Thyroid gland (tissue), 4 donors: ENCODE data around the gene CTSE. TPM values are rescaled to one million over a fixed set of nuclear protein-coding genes. Genes with fewer than 3 reads are reported as not detected.

Experiments used
- DNase-seq, 2 donors: peaks; one replicate each; pipeline ENCODE4 v3.0.0-alpha.2; 2019
- H3K27ac ChIP-seq, 3 donors: fragments of 200-600 bp; sonication (generic); 1 replicate in 2 of 3; 2 replicates in 1 of 3; pipeline ENCODE4 v1.5.1; 2016 to 2019; ENCODE audit warnings: mild to moderate bottlenecking in 1 of 3, moderate library complexity in 1 of 3
- H3K27me3 ChIP-seq: fragments of 200-600 bp; sonication (generic); one replicate; pipeline ENCODE4 v1.5.1; 2019
- H3K36me3 ChIP-seq, 2 donors: fragments of 200-600 bp; sonication (generic); one replicate each; pipeline ENCODE4 v1.5.1; 2016 to 2019
- H3K4me1 ChIP-seq, 2 donors: fragments of 200-600 bp; sonication (generic); one replicate each; pipeline ENCODE4 v1.5.1; 2017 to 2019
- H3K4me3 ChIP-seq, 3 donors: fragments of 200-600 bp; sonication (generic); replicated peaks in 1 of 3; 1 replicate in 2 of 3; 2 replicates in 1 of 3; pipeline ENCODE4 v1.5.1; 2016; ENCODE audit warnings: mild to moderate bottlenecking in 1 of 3
- H3K9me3 ChIP-seq: fragments of 200-600 bp; sonication (generic); one replicate; pipeline ENCODE4 v1.5.1; 2017
- CTCF ChIP-seq, 6 experiments: fragments of 200-600 bp in 3 of 6; fragments of 450-650 bp in 3 of 6; sonication (generic) in 3 of 6; IDR thresholded peaks; one replicate each; pipeline ENCODE4 v1.5.1; 2016 to 2019; ENCODE audit warnings: antibody characterized with exemption in 6 of 6, mild to moderate bottlenecking in 2 of 6, inconsistent platforms in 1 of 6, moderate library complexity in 1 of 6
- POLR2A ChIP-seq, 2 donors: fragments of 450-650 bp; IDR thresholded peaks; one replicate each; pipeline ENCODE4 v1.6.1; 2017; ENCODE audit warnings: antibody characterized with exemption in 2 of 2, mild to moderate bottlenecking in 2 of 2, moderate library complexity in 1 of 2
- WGBS, 2 donors: methylation state at CpG; one replicate each; pipeline ENCODE4 v1.1.5; 2017; 5-methylcytosine and 5-hydroxymethylcytosine counted together
- intact Hi-C: fragments of 100-400 bp; cut with DNase I; formaldehyde crosslinking; loops from one replicate; pipeline ENCODE4 v1.15.1; 2023
- total RNA-seq, 4 donors: library from RNA; depleted of rRNA; stranded (reverse); fragments of >200 nt; gene quantifications; one replicate each; pipeline ENCODE4 v1.2.3, GENCODE V29; 2016

The CTSE gene
- total RNA-seq, 4 donors from 2014 or later, result 3.6 to 38.2 (median 19.0) TPM

- intact Hi-C loops, result no loop called here
- WGBS, 2 donors, result 88 to 97% methylated on average over 9 of the region's 9 CpGs
- no peak overlapping the region for H3K4me3 ChIP-seq
Observed at GRCh38 chr1:206021008-206021625, 2.6 kb downstream of the CTSE start.

GRCh38 chr1:206020393-206021007 is 3.2 kb downstream of the CTSE start:
- Histone ChIP-seq H3K9me3 (no peaks in the 10 kb centered on the region), H3K4me1 (peaks cover 26 to 39% of the 10 kb centered on the region in 2 donors), H3K27ac (no peak overlapping the region), H3K27me3 (no peaks in the 10 kb centered on the region), H3K36me3 (no peaks in the 10 kb centered on the region), H3K4me3 (no peak overlapping the region)
- 81 to 94% methylated on average over 3 to 4 of the region's 4 CpGs for WGBS, 2 donors
- intact Hi-C loops, result no loop called here
- no peak for DNase-seq
- TF ChIP-seq CTCF (IDR thresholded peaks at IDR 0.05) (no peak), POLR2A (IDR thresholded peaks at IDR 0.05) (no peak)

More at GRCh38 chr1:206021008-206021625, 2.6 kb downstream of the CTSE start:
- peaks cover 32 to 44% of the 10 kb centered on the region in 2 donors for H3K4me1 ChIP-seq
- no peak for TF ChIP-seq POLR2A (IDR thresholded peaks at IDR 0.05)
- no peak for TF ChIP-seq CTCF (IDR thresholded peaks at IDR 0.05)
- DNase-seq, result no peak
- no peaks in the 10 kb centered on the region for H3K27me3 ChIP-seq
- H3K9me3 ChIP-seq, result no peaks in the 10 kb centered on the region
- no peak overlapping the region for H3K27ac ChIP-seq
- no peaks in the 10 kb centered on the region for H3K36me3 ChIP-seq

GRCh38 chr1:206015071-206015470 is 8.6 kb downstream of the CTSE start:
- intact Hi-C loops, result no loop called here
- TF ChIP-seq POLR2A (IDR thresholded peaks at IDR 0.05) (no peak), CTCF (IDR thresholded peaks at IDR 0.05) (no peak)
- WGBS, 2 donors, result 67 to 84% methylated on average over 1 of the region's 1 CpG

GRCh38 chr1:206014601-206015000 is 9.1 kb downstream of the CTSE start:
- Histone ChIP-seq H3K27ac (no peak overlapping the region), H3K9me3 (no peaks in the 10 kb centered on the region), H3K36me3 (no peaks in the 10 kb centered on the region), H3K4me3 (no peak overlapping the region), H3K27me3 (no peaks in the 10 kb centered on the region), H3K4me1 (no peaks in the 10 kb centered on the region)
- 81 to 89% methylated on average over 5 of the region's 5 CpGs for WGBS, 2 donors
- intact Hi-C loops, result no loop called here
- no peak for TF ChIP-seq POLR2A (IDR thresholded peaks at IDR 0.05)
- no peak for TF ChIP-seq CTCF (IDR thresholded peaks at IDR 0.05)
- no peak for DNase-seq

More at GRCh38 chr1:206015071-206015470, 8.6 kb downstream of the CTSE start:
- no peaks in the 10 kb centered on the region for H3K9me3 ChIP-seq
- no peak overlapping the region for H3K27ac ChIP-seq
- H3K27me3 ChIP-seq, result no peaks in the 10 kb centered on the region
- no peaks in the 10 kb centered on the region for H3K36me3 ChIP-seq
- H3K4me3 ChIP-seq, result no peak overlapping the region
- no peak for DNase-seq
- no peaks in the 10 kb centered on the region for H3K4me1 ChIP-seq

GRCh38 chr1:206013026-206013795 is 10.5 kb downstream of the CTSE start:
- 74 to 87% methylated on average over 6 of the region's 6 CpGs for WGBS, 2 donors

More at GRCh38 chr1:206013026-206013795, 10.5 kb downstream of the CTSE start:
- no peaks in the 10 kb centered on the region for H3K9me3 ChIP-seq
- no peak overlapping the region for H3K27ac ChIP-seq
- DNase-seq, result no peak
- intact Hi-C loops, result no loop called here
- no peaks in the 10 kb centered on the region for H3K36me3 ChIP-seq
- no peak overlapping the region for H3K4me3 ChIP-seq
- H3K27me3 ChIP-seq, result no peaks in the 10 kb centered on the region
- TF ChIP-seq POLR2A (IDR thresholded peaks at IDR 0.05) (no peak), CTCF (IDR thresholded peaks at IDR 0.05) (no peak)
- no peaks in the 10 kb centered on the region for H3K4me1 ChIP-seq
